HCT116 (cell line): ENCODE results near the gene KIAA1328. TPM values are rescaled to one million over a fixed set of nuclear protein-coding genes. Genes with fewer than 3 reads are reported as not detected.

Source experiments
- ATAC-seq: fragments of 200-7000 bp; cut with Tn5 transposase; 2 replicates; pipeline ENCODE4 v1.9.1; 2020; ENCODE audit warnings: mild to moderate bottlenecking, moderate library complexity
- BruUV-seq: library from RNA; stranded (reverse); fragments of 400-500 nt; replicated peaks from 2 replicates; lab custom pipeline; 2021; lab: Mats Ljungman, UMichigan
- CTCF ChIA-PET: fragments of 300-600 bp; sonication (Branson Sonifier 250); formaldehyde crosslinking; loops from one replicate; lab custom pipeline; 2021; ENCODE audit warnings: antibody characterized with exemption; lab: Charles Lee
- POLR2A ChIA-PET: fragments of 300-600, 350-600 bp; sonication (Branson Sonifier 250); formaldehyde crosslinking; loops from one replicate; lab custom pipeline; 2021; ENCODE audit warnings: antibody characterized with exemption; lab: Charles Lee
- RAD21 ChIA-PET, 2 experiments: fragments of 300-600 bp; sonication (Branson Sonifier 250); formaldehyde crosslinking; loops; one replicate each; lab custom pipeline; 2023; ENCODE audit warnings: low total read pairs in 2 of 2; ENCODE audit not compliant: uncharacterized antibody in 2 of 2, unreplicated experiment in 2 of 2, low non-redundant PET in 1 of 2; lab: Charles Lee
- DNase-seq: peaks from one replicate; pipeline ENCODE4 v3.0.0-alpha.2; 2010; ENCODE audit warnings: low read depth, low spot score
- H2AFZ ChIP-seq: fragments of 200-600 bp; shearing (Covaris generic), sonication (generic); 2 replicates; pipeline ENCODE4 v1.6.1; 2017; ENCODE audit warnings: low read depth, mixed run types, mixed read lengths, antibody characterized with exemption, low read length; ENCODE audit not compliant: poor library complexity, severe bottlenecking
- H3K27ac ChIP-seq: 2 replicates; pipeline ENCODE4 v1.5.1; 2012; ENCODE audit warnings: low read depth, low read length
- H3K27me3 ChIP-seq: fragments of 200-600 bp; sonication (generic); 2 replicates; pipeline ENCODE4 v1.6.1; 2016; ENCODE audit warnings: mixed run types, low read length, mixed read lengths; ENCODE audit not compliant: insufficient read depth
- H3K36me3 ChIP-seq, 2 experiments: fragments of 200-500 bp in 1 of 2; fragments of 200-600 bp in 1 of 2; sonication (Bioruptor generic) in 1 of 2; sonication (generic) in 1 of 2; 2 replicates each; pipeline versions ENCODE4 v1.5.1 to v1.6.1; 2014 to 2016; ENCODE audit warnings: low read length in 2 of 2, inconsistent platforms in 1 of 2, mixed read lengths in 1 of 2, mixed run types in 1 of 2; ENCODE audit not compliant: insufficient read depth in 2 of 2, control insufficient read depth in 1 of 2
- H3K4me1 ChIP-seq, 2 experiments: fragments of 200-600 bp in 1 of 2; sonication (generic) in 1 of 2; 2 replicates each; pipeline versions ENCODE4 v1.5.1 to v1.6.1; 2012 to 2017; ENCODE audit warnings: low read length in 2 of 2, inconsistent platforms in 1 of 2, mild to moderate bottlenecking in 1 of 2, mixed read lengths in 1 of 2, mixed run types in 1 of 2, moderate library complexity in 1 of 2; ENCODE audit not compliant: insufficient read depth in 2 of 2, control insufficient read depth in 1 of 2
- H3K4me2 ChIP-seq: fragments of 200-600 bp; sonication (generic); 2 replicates; pipeline ENCODE4 v1.6.1; 2017; ENCODE audit warnings: mixed run types, low read length, mixed read lengths
- H3K4me3 ChIP-seq, 2 experiments: fragments of 200-600 bp in 1 of 2; sonication (generic) in 1 of 2; replicated peaks in 1 of 2; 2 replicates each; pipeline ENCODE4 v1.5.1; 2011 to 2016; ENCODE audit warnings: low read length in 2 of 2, control low read depth in 1 of 2, low read depth in 1 of 2, mild to moderate bottlenecking in 1 of 2, mixed read lengths in 1 of 2, mixed run types in 1 of 2
- H3K79me2 ChIP-seq: fragments of 200-600 bp; sonication (generic); 2 replicates; pipeline ENCODE4 v1.6.1; 2017; ENCODE audit warnings: mild to moderate bottlenecking, mixed run types, low read length, moderate library complexity, mixed read lengths; ENCODE audit not compliant: insufficient read depth
- H3K9ac ChIP-seq: fragments of 200-600 bp; sonication (generic); 2 replicates; pipeline ENCODE4 v1.6.1; 2016; ENCODE audit warnings: low read length, mixed read lengths
- H3K9me2 ChIP-seq: fragments of 200-600 bp; sonication (generic), shearing (Covaris generic); 2 replicates; pipeline ENCODE4 v1.6.1; 2017; ENCODE audit warnings: mixed run types, mild to moderate bottlenecking, moderate library complexity; ENCODE audit not compliant: insufficient read depth
- H3K9me3 ChIP-seq, 2 experiments: fragments of 200-500 bp in 1 of 2; fragments of 200-600 bp in 1 of 2; sonication (Bioruptor generic) in 1 of 2; sonication (generic) in 1 of 2; 2 replicates each; pipeline ENCODE4 v1.6.1; 2014 to 2017; ENCODE audit warnings: low read length in 2 of 2, mixed read lengths in 2 of 2, inconsistent platforms in 1 of 2, low read depth in 1 of 2, mild to moderate bottlenecking in 1 of 2, mixed run types in 1 of 2, moderate library complexity in 1 of 2; ENCODE audit not compliant: control insufficient read depth in 1 of 2, insufficient read depth in 1 of 2
- H4K20me1 ChIP-seq: fragments of 200-600 bp; sonication (generic), shearing (Covaris generic); 2 replicates; pipeline ENCODE4 v1.6.1; 2017; ENCODE audit warnings: mixed run types, mild to moderate bottlenecking, moderate library complexity; ENCODE audit not compliant: insufficient read depth
- CBX3 ChIP-seq: IDR thresholded peaks from 2 replicates; pipeline ENCODE4 v1.6.1; 2012; ENCODE audit warnings: low read depth
- EGR1 ChIP-seq: IDR thresholded peaks from 2 replicates; pipeline ENCODE4 v1.6.1; 2012; ENCODE audit warnings: low read depth
- ELF1 ChIP-seq: IDR thresholded peaks from 2 replicates; pipeline ENCODE4 v1.6.1; 2012; ENCODE audit warnings: low read depth, borderline replicate concordance
- EZH2phosphoT487 ChIP-seq: fragments of 200-600 bp; IDR thresholded peaks from 2 replicates; pipeline ENCODE4 v1.6.1; 2018; ENCODE audit warnings: antibody characterized with exemption, borderline replicate concordance
- JUND ChIP-seq: IDR thresholded peaks from 2 replicates; pipeline ENCODE4 v1.6.1; 2012
- POLR2AphosphoS5 ChIP-seq: IDR thresholded peaks from 2 replicates; pipeline ENCODE4 v1.6.1; 2011; ENCODE audit warnings: mild to moderate bottlenecking, low read depth, low read length, moderate library complexity
- RAD21 ChIP-seq: IDR thresholded peaks from 2 replicates; pipeline ENCODE4 v1.6.1; 2012; ENCODE audit warnings: low read depth, mild to moderate bottlenecking
- SP1 ChIP-seq: IDR thresholded peaks from 2 replicates; pipeline ENCODE4 v1.6.1; 2012; ENCODE audit warnings: low read depth
- SRF ChIP-seq: IDR thresholded peaks from 2 replicates; pipeline ENCODE4 v1.6.1; 2012; ENCODE audit warnings: low read depth
- YY1 ChIP-seq: IDR thresholded peaks from 2 replicates; pipeline ENCODE4 v1.6.1; 2011; ENCODE audit warnings: low read length, low read depth, moderate library complexity, mild to moderate bottlenecking; ENCODE audit not compliant: insufficient replicate concordance; ENCODE audit errors: extremely low read depth
- ZNF274 ChIP-seq: fragments of 200-500 bp; sonication (Bioruptor generic); IDR thresholded peaks from 2 replicates; pipeline ENCODE4 v1.6.1; 2014; ENCODE audit warnings: mild to moderate bottlenecking, low read depth, low read length, inconsistent platforms
- intact Hi-C: fragments of 100-400 bp; cut with micrococcal nuclease; formaldehyde crosslinking; loops from 2 replicates; pipeline ENCODE4 v1.10.0; 2022
- total RNA-seq: library from RNA; stranded (reverse); gene quantifications from one replicate; pipeline ENCODE4 v1.2.1, GENCODE V29; 2021; ENCODE audit not compliant: unreplicated experiment
- TF ChIP-seq, protein P1 (sequence below): IDR thresholded peaks from 2 replicates; pipeline ENCODE4 v1.6.1; 2012
- TF ChIP-seq, protein P2 (sequence below), 3 experiments: fragments of 200-600 bp in 1 of 3; sonication (generic) in 1 of 3; IDR thresholded peaks in 2 of 3; conservative IDR thresholded peaks in 1 of 3; 2 replicates each; pipeline ENCODE4 v1.5.1; 2012 to 2017; ENCODE audit warnings: low read depth in 2 of 3, low read length in 2 of 3, antibody characterized with exemption in 1 of 3, borderline replicate concordance in 1 of 3, control low read depth in 1 of 3, mild to moderate bottlenecking in 1 of 3, mixed read lengths in 1 of 3, mixed run types in 1 of 3, moderate library complexity in 1 of 3; ENCODE audit not compliant: insufficient read depth in 1 of 3
- TF ChIP-seq, protein P3 (sequence below): IDR thresholded peaks from 2 replicates; pipeline ENCODE4 v1.6.1; 2011; ENCODE audit warnings: mild to moderate bottlenecking, low read length, moderate library complexity; ENCODE audit not compliant: insufficient replicate concordance; ENCODE audit errors: extremely low read depth
- TF ChIP-seq, protein P4 (sequence below): IDR thresholded peaks from 2 replicates; pipeline ENCODE4 v1.6.1; 2012; ENCODE audit warnings: low read depth

Gene KIAA1328
- total RNA-seq, 1 experiment from 2014 or later, result 5.2 TPM

DNA sequence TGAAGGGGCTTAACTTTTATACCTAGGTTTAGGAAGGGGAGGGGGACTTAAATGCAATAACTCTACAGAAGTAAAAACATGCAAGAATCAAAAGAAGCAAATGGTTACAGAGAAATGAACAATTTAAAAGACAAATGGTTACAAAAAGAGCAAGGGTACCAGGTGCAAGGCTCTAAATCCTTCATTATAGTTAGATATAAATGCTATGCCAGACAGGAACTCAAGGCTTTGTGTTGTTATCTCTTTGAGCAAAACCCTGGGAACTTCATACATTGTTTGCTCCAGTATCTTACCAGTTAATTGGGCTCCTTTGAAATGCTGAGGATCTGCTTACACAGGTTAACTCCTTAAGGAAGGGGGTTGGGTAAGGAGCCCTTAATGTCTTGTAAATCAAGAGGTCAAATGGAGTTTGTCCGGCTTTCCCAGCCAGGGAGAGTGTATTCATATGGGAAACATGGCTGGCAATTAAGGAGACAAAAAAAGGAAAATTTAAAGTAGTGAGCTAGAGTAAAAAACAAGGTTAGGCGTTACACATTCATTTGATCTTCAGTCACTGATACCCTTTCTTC lies 389.2 kb downstream of the KIAA1328 start:
- ChIA-PET CTCF (no interaction called here), POLR2A (no interaction called here), RAD21 (no interaction called here)
- H4K20me1 ChIP-seq, result no peaks in the 10 kb centered on the region
- no peak for ATAC-seq
- H3K4me3 ChIP-seq, result no peak overlapping the region
- no peaks in the 10 kb centered on the region for H3K79me2 ChIP-seq
- no TSS peak for BruUV-seq
- no peaks in the 10 kb centered on the region for H3K9me3 ChIP-seq
- no peak overlapping the region for H3K9ac ChIP-seq
- no peak overlapping the region for H3K4me2 ChIP-seq
- intact Hi-C loops, result no loop called here
- H3K36me3 ChIP-seq, result no peaks in the 10 kb centered on the region
- no peak for DNase-seq
- no peaks in the 10 kb centered on the region for H3K4me1 ChIP-seq
- no peaks in the 10 kb centered on the region for H3K9me2 ChIP-seq
- no peak overlapping the region for H3K27ac ChIP-seq
- H3K27me3 ChIP-seq, result no peaks in the 10 kb centered on the region
- TF ChIP-seq CBX3, result no peak
- no peak for TF ChIP-seq ELF1
- TF ChIP-seq POLR2AphosphoS5, result no peak
- TF ChIP-seq YY1, result no peak
- TF ChIP-seq SP1, result no peak
- TF ChIP-seq, protein P1, sequence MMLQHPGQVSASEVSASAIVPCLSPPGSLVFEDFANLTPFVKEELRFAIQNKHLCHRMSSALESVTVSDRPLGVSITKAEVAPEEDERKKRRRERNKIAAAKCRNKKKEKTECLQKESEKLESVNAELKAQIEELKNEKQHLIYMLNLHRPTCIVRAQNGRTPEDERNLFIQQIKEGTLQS, result no peak
- no peak for TF ChIP-seq JUND
- no peak for TF ChIP-seq RAD21
- TF ChIP-seq ZNF274, result no peak
- TF ChIP-seq, protein P2, sequence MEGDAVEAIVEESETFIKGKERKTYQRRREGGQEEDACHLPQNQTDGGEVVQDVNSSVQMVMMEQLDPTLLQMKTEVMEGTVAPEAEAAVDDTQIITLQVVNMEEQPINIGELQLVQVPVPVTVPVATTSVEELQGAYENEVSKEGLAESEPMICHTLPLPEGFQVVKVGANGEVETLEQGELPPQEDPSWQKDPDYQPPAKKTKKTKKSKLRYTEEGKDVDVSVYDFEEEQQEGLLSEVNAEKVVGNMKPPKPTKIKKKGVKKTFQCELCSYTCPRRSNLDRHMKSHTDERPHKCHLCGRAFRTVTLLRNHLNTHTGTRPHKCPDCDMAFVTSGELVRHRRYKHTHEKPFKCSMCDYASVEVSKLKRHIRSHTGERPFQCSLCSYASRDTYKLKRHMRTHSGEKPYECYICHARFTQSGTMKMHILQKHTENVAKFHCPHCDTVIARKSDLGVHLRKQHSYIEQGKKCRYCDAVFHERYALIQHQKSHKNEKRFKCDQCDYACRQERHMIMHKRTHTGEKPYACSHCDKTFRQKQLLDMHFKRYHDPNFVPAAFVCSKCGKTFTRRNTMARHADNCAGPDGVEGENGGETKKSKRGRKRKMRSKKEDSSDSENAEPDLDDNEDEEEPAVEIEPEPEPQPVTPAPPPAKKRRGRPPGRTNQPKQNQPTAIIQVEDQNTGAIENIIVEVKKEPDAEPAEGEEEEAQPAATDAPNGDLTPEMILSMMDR (IDR thresholded peaks at IDR 0.05 in 2 of 3, conservative IDR thresholded peaks at IDR 0.05 in 1 of 3; ENCODE audit: borderline replicate concordance in 1 of 3, insufficient read depth in 1 of 3, low read depth in 2 of 3, low read length in 2 of 3), result no peak
- no peak for TF ChIP-seq SRF
- TF ChIP-seq, protein P3, sequence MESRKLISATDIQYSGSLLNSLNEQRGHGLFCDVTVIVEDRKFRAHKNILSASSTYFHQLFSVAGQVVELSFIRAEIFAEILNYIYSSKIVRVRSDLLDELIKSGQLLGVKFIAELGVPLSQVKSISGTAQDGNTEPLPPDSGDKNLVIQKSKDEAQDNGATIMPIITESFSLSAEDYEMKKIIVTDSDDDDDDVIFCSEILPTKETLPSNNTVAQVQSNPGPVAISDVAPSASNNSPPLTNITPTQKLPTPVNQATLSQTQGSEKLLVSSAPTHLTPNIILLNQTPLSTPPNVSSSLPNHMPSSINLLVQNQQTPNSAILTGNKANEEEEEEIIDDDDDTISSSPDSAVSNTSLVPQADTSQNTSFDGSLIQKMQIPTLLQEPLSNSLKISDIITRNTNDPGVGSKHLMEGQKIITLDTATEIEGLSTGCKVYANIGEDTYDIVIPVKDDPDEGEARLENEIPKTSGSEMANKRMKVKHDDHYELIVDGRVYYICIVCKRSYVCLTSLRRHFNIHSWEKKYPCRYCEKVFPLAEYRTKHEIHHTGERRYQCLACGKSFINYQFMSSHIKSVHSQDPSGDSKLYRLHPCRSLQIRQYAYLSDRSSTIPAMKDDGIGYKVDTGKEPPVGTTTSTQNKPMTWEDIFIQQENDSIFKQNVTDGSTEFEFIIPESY, result no peak
- TF ChIP-seq EGR1, result no peak
- TF ChIP-seq EZH2phosphoT487, result no peak
- TF ChIP-seq, protein P4, sequence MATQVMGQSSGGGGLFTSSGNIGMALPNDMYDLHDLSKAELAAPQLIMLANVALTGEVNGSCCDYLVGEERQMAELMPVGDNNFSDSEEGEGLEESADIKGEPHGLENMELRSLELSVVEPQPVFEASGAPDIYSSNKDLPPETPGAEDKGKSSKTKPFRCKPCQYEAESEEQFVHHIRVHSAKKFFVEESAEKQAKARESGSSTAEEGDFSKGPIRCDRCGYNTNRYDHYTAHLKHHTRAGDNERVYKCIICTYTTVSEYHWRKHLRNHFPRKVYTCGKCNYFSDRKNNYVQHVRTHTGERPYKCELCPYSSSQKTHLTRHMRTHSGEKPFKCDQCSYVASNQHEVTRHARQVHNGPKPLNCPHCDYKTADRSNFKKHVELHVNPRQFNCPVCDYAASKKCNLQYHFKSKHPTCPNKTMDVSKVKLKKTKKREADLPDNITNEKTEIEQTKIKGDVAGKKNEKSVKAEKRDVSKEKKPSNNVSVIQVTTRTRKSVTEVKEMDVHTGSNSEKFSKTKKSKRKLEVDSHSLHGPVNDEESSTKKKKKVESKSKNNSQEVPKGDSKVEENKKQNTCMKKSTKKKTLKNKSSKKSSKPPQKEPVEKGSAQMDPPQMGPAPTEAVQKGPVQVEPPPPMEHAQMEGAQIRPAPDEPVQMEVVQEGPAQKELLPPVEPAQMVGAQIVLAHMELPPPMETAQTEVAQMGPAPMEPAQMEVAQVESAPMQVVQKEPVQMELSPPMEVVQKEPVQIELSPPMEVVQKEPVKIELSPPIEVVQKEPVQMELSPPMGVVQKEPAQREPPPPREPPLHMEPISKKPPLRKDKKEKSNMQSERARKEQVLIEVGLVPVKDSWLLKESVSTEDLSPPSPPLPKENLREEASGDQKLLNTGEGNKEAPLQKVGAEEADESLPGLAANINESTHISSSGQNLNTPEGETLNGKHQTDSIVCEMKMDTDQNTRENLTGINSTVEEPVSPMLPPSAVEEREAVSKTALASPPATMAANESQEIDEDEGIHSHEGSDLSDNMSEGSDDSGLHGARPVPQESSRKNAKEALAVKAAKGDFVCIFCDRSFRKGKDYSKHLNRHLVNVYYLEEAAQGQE, result no peak
- TF ChIP-seq, all 23 proteins: peak for 0
- H2AFZ ChIP-seq, result no peak overlapping the region
